NOMO-1 treated with dmso at 0.1 percent for 144 hours (cell line): Measurements from ENCODE around the gene DHTKD1.

Source experiments
- DNase-seq: peaks from one replicate; lab custom pipeline; 2025; ENCODE audit not compliant: unreplicated experiment; lab: John Stamatoyannopoulos, UW

Gene DHTKD1

DNA sequence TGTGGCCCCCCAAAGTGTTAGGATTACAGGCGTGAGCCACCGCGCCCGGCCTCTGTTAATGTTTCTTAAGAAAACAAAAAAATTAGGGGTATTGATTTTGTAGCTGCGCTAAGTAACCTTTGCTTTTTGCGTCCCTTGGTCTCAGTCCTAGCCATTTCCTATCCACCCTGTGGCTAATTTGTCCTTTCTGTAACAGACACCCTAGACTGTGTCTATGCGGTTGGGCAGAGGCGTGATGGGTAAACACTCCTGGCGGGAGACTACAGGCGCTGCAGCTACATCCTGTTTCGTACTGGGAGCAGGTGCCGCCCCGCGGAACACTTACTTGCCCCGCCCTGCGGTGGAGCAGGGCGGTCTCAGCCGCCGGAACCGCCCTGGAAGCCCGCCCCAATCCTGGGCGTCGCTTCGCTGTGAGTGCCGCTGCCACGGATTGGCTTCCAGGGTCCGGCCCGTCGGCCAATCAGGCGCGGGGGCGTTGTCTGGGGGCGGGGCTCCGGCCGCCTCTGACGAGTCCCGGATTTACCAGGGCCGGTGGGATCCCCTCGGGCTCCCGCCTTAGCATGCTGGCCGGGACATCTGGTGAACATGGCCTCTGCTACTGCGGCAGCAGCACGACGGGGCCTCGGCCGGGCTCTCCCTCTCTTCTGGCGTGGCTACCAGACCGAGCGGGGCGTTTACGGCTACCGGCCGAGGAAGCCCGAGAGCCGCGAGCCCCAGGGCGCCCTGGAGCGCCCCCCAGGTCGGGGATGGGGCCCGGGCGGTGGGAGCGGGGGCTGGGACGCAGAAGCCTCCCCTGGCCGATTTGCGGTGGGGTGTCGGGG is at the start of gene DHTKD1:
Gene DHTKD1, plus strand, starts transcription at position 506 of the 821 bp plus-strand sequence. Its CDS starts 80 bp downstream, at position 586.
- peak; percentile 96 for DNase-seq

DNA sequence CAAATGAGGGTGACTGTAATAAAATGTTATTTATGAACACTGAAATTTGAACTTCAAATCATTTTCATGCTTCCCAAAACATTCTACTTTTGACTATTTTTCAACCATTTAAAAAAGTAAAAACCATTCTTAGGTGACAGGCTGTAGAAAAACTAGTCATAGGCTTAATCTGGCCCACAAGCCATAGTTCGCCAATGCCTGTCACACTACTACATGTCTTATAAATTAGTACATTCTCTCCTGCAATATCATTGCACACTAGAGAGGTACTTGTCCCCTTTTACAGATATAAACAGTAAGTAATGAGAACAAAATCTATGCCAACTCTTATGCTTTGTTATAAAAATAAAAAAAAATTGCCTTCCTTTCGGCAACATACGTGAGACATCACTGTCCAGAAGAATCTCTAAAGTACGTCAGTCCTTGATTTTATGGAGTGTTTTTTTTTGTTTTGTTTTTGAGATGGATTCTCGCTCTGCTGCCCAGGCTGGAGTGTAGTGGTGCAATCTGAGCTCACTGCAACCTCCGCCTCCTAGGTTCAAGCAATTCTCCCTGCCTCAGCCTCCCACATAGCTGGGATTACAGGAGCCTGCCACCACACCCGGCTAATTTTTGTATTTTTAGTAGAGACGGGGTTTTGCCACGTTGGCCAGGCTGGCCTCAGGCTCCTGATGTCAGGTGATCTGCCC is 49.3 kb upstream of the DHTKD1 start:
- no peak for DNase-seq

DNA sequence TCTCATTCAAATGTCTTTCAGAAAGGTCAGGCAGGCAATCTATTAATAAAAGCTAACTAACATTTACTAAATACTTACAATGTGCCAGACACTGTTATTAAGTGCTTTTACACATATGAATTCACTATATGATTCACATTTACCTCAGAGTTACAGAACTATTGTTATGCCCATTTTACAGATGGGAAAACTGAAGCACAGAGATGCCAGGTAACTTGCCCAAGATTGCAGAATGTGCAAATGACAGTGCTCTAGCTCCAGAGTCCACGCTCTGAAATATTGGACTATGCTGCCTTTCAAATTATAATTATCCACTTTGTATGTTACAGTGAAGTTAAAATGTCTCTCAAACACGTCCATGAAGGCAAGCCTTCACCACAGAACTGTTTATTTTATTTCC is 48.2 kb upstream of the DHTKD1 start:
- no peak for DNase-seq

DNA sequence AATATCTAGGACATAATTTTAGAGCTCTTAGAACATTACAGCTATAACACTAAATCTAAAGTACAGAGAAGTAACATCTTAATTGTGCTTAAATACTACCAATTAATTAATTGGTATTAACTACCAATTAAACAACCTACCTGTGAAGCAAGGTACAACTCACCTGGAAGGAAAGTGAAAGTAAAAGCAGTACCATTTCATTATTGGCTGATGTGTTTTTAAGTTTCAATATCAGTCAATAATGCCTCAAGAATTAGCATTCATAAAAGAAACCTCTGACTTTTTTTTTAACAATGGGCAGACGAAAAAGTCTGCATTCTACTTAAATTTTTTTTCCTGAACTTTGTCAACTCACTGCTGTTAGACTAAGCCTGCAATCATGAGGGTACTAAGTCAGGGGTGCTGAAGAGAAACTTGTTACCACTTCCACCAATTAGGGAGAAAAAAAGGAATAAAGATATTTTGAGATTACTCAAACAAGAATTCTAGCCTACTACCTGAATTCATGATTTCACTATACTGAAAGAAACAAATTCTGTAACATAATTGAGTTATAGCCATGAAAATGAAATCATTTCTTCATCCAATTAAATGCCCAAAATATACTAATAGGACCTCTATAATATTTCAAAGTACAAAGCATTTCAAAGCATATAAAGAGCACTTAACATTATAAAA is 46.0 kb upstream of the DHTKD1 start:
- DNase-seq = no peak

GRCh38 chr10:12025591-12025990 is 43.2 kb upstream of the DHTKD1 start:
- no peak for DNase-seq

- no peak for DNase-seq
Observed at GRCh38 chr10:12027539-12027938, 41.2 kb upstream of the DHTKD1 start.

GRCh38 chr10:12031404-12031803 is 37.4 kb upstream of the DHTKD1 start:
- DNase-seq = no peak

DNA sequence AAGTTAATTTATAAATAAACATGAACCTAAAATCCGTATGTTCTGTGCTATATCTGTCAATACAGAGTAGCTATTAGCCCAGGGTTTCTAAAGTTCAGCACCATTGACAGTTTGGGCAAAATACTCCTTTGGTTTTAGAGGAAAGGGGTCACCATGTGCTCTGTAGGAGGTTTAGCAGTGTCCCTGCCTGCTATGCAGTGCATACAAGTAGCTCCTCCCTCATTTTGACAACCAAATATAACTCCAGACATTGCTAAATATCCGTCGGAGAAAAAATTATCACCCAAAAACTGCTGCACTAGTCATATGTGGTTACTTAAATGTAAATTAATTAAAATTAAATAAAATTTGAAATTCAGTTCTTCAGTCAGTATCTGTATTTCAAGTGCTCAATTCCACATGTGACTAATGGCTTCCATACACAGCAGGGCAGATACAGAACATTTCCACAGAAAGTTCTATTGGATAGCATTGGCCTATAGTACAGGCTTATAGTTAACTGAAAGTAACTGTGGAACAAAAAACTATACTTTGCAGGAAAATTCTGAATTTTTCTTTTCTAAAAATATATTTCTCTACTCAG is 32.6 kb upstream of the DHTKD1 start:
- DNase-seq = no peak

GRCh38 chr10:12041766-12042408 is 26.9 kb upstream of the DHTKD1 start:
- DNase-seq = peak; percentile 4

GRCh38 chr10:12042409-12042796 is 26.4 kb upstream of the DHTKD1 start:
- DNase-seq = no peak

GRCh38 chr10:12042797-12043651 is 25.7 kb upstream of the DHTKD1 start, which contains the start of gene UPF2:
UPF2 (minus strand) TSS chr10:12042809; CDS start chr10:12035423, 7,386 bp downstream.
- DNase-seq = peak; percentile 98

- no peak for DNase-seq
Observed at GRCh38 chr10:12045596-12045995, 23.2 kb upstream of the DHTKD1 start.

- no peak for DNase-seq
Observed at GRCh38 chr10:12048547-12048946, 20.2 kb upstream of the DHTKD1 start.

- DNase-seq = no peak
Observed at GRCh38 chr10:12050528-12050927, 18.2 kb upstream of the DHTKD1 start.

DNA sequence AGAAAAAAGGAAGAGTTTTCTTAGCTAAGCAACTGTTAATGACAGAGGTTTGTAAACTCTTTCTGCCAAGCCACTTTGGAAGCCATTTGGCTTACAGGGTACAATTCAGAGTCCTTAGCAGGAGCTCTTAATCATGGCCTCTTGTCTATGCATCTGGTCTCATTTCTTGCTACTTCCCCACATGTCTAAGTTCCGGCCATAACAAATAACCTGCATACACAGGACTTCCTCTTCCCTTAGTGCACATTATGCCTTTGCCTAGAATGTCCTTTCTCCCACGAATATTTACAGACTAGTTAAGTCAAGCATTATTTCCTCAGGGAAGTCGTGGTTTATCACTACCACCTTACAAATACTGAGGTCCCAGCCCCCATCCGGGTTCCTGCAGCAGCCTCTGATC is 17.5 kb upstream of the DHTKD1 start:
- DNase-seq = peak; percentile 32

DNA sequence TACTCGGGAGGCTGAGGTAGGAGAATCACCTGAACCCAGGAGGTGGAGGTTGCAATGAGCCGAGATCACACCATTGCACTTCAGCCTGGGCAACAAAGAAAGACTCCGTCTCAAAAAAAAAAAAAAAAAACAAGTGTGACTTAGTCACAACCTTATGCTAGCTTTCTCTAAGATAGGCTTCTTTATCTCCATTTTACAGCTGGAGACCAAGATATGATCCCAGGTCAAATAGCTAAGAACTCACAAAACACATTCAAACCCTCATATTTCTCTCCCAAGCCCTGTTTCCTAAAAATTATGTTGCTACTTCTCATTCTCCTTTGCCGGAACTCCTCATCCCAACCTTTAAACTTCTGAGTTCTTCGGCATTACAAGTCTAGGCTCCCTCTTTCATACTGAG is 13.0 kb upstream of the DHTKD1 start:
- no peak for DNase-seq

DNA sequence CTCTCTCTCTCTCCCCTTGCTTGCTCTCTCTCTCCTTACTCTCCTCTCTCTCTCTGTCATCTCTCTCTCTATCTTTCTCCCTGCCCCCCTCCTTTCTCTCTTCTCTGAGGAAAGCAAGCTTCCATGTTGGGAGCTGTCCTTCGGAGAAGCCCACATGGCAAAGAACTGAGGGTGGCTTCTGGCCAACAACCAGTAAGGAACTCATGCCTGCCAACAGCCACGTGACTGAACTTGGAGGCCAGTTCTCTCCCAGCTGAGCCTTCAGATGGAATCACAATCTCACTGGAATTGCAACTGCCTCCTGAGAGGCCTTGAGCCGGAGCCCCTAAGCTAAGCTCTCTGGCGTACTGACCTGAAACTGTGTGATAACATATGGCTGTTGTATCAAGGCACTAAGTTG is 12.0 kb upstream of the DHTKD1 start:
- no peak for DNase-seq

DNA sequence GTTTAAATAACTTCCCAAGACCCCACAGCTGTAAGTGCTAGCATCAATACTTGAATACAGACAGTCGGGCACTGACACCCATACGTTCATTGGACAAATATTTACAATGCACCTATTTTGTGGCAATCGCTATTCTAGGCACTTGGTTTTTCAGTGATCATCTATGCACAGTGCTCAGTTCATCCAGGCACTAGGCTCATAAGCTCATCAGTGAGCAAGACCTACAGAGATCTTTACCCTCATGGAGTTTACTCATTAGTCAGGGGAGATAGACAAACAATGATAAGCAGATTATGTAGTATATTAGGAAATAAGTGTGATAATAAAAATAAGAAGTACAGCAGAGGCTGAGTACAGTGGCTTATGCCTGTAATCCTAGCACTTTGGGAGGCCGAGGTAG is 7.6 kb upstream of the DHTKD1 start:
- DNase-seq = no peak

GRCh38 chr10:12062754-12063482 is 5.8 kb upstream of the DHTKD1 start:
- DNase-seq = no peak
